ENCODE results near the gene LST1. TPM values are rescaled to one million over a fixed set of nuclear protein-coding genes. Genes with fewer than 3 reads are reported as not detected.

LST1 gene
- total RNA-seq, 1 donor from 2014 or later = not detected

DNA sequence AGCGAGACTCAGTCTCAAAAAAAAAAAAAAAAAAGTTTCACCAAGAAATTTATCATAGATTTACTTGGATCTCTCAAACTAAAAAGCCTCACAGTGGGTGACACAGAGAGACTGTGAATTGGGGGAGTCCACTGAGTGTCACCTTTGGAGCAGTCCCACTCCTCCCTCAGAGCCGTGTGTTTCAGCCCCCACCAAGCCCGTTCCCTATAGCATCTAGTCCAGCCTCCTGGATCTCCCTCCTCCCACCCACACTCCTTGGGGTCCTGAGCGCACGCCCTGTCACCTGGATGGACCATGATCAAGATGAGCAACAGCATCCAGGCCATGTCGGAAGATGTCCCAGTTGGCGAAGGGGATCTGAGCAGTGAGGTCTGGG lies 6.3 kb downstream of the LST1 start:
- Histone ChIP-seq H3K27me3 (no peaks in the 10 kb centered on the region), H3K9ac (no peak overlapping the region), H3F3A (ENCODE audit: low read depth) (no peaks in the 10 kb centered on the region), H3K4me1 (no peaks in the 10 kb centered on the region), H3K36me3 (no peaks in the 10 kb centered on the region), H3K9me3 (ENCODE audit: low read depth) (no peaks in the 10 kb centered on the region), H3K4me3 (no peak overlapping the region), H2AFZ (replicated peaks) (no peak overlapping the region), H4K20me1 (ENCODE audit: low read depth) (no peaks in the 10 kb centered on the region), H3K27ac (no peak overlapping the region), H3K4me2 (no peak overlapping the region), H3K79me2 (ENCODE audit: low read depth) (no peaks in the 10 kb centered on the region)
- H3K4me3 Mint-ChIP-seq = no peak overlapping the region
- H3K9me3 Mint-ChIP-seq = no peaks in the 10 kb centered on the region
- H3K27me3 Mint-ChIP-seq (ENCODE audit: insufficient read depth, low read depth) = peaks cover 7% of the 10 kb centered on the region
- no peak for DNase-seq (ENCODE audit: low spot score)
- TF ChIP-seq, protein P1, sequence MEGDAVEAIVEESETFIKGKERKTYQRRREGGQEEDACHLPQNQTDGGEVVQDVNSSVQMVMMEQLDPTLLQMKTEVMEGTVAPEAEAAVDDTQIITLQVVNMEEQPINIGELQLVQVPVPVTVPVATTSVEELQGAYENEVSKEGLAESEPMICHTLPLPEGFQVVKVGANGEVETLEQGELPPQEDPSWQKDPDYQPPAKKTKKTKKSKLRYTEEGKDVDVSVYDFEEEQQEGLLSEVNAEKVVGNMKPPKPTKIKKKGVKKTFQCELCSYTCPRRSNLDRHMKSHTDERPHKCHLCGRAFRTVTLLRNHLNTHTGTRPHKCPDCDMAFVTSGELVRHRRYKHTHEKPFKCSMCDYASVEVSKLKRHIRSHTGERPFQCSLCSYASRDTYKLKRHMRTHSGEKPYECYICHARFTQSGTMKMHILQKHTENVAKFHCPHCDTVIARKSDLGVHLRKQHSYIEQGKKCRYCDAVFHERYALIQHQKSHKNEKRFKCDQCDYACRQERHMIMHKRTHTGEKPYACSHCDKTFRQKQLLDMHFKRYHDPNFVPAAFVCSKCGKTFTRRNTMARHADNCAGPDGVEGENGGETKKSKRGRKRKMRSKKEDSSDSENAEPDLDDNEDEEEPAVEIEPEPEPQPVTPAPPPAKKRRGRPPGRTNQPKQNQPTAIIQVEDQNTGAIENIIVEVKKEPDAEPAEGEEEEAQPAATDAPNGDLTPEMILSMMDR (IDR thresholded peaks at IDR 0.05) = no peak
- TF ChIP-seq EZH2 (IDR thresholded peaks at IDR 0.05) = no peak
- no peak for TF ChIP-seq EZH2phosphoT487 (IDR thresholded peaks at IDR 0.05)
- no peak overlapping the region for H3K27ac Mint-ChIP-seq
- H3K36me3 Mint-ChIP-seq = no peaks in the 10 kb centered on the region
- peaks cover 2% of the 10 kb centered on the region for H3K4me1 Mint-ChIP-seq

DNA sequence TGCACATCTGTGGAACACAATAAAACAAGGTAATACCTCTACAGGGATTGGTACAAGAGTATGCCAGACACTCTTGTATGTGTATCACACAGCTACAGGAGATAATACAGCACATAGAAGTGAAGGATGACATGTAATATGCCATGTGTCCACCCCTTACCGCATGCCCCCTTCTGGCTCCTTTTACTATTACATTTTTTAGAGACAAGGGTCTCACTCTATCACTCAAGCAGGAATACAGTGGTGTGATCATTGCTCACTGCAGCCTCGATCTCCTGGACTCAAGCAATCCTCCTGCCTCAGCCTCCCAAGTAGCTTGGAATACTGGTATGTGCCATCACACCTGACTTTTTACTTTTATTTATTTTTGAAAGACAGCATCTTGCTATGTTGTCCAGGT lies 10.9 kb downstream of the LST1 start:
- no peak overlapping the region for H2AFZ ChIP-seq (replicated peaks)
- H4K20me1 ChIP-seq (ENCODE audit: low read depth) = no peaks in the 10 kb centered on the region
- no peaks in the 10 kb centered on the region for H3K36me3 ChIP-seq
- Mint-ChIP-seq H3K27me3 (ENCODE audit: insufficient read depth, low read depth) (peaks cover 11% of the 10 kb centered on the region), H3K4me1 (peaks cover 6% of the 10 kb centered on the region), H3K27ac (no peak overlapping the region), H3K9me3 (no peaks in the 10 kb centered on the region), H3K4me3 (no peak overlapping the region), H3K36me3 (no peaks in the 10 kb centered on the region)
- no peak overlapping the region for H3K9ac ChIP-seq
- H3K4me1 ChIP-seq = no peaks in the 10 kb centered on the region
- H3K27ac ChIP-seq = no peak overlapping the region
- peak; percentile 40 for DNase-seq (ENCODE audit: low spot score)
- H3K4me2 ChIP-seq = no peak overlapping the region
- H3K4me3 ChIP-seq = no peak overlapping the region
- TF ChIP-seq EZH2 (IDR thresholded peaks at IDR 0.05) = no peak
- TF ChIP-seq EZH2phosphoT487 (IDR thresholded peaks at IDR 0.05) = no peak
- TF ChIP-seq, protein P1 (IDR thresholded peaks at IDR 0.05) = peak; percentile 50
- H3K9me3 ChIP-seq (ENCODE audit: low read depth) = no peaks in the 10 kb centered on the region
- no peaks in the 10 kb centered on the region for H3K79me2 ChIP-seq (ENCODE audit: low read depth)
- H3F3A ChIP-seq (ENCODE audit: low read depth) = no peaks in the 10 kb centered on the region
- no peaks in the 10 kb centered on the region for H3K27me3 ChIP-seq

DNA sequence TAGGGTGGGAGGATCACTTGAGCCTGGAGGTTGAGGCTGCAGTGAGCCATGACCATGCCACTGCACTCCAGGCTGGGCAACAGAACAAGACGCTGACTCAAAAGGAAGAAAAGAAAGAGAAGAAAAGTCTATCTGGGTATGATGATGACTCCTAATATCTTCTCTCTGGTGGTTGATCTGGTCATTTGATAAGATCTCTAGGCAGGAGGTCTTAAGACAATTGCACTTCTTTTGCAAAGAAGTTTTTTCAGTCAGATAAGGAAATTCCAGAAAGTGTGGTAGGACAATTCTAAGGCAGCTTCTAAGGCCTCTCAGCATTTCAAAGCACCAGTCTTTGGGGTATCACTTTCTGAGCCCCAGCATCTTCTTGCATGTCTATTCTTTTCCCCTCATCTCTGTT lies 21.2 kb downstream of the LST1 start:
- no peaks in the 10 kb centered on the region for H4K20me1 ChIP-seq (ENCODE audit: low read depth)
- no peak overlapping the region for H3K4me3 Mint-ChIP-seq
- H3K4me1 Mint-ChIP-seq = no peaks in the 10 kb centered on the region
- H3K9ac ChIP-seq = no peak overlapping the region
- no peak overlapping the region for H3K27ac Mint-ChIP-seq
- H3K27ac ChIP-seq = no peak overlapping the region
- DNase-seq (ENCODE audit: low spot score) = no peak
- H3K36me3 Mint-ChIP-seq = no peaks in the 10 kb centered on the region
- no peak overlapping the region for H3K4me3 ChIP-seq
- no peaks in the 10 kb centered on the region for H3K9me3 ChIP-seq (ENCODE audit: low read depth)
- no peaks in the 10 kb centered on the region for H3K36me3 ChIP-seq
- no peak overlapping the region for H2AFZ ChIP-seq (replicated peaks)
- H3K27me3 Mint-ChIP-seq (ENCODE audit: insufficient read depth, low read depth) = no peaks in the 10 kb centered on the region
- no peaks in the 10 kb centered on the region for H3K9me3 Mint-ChIP-seq
- H3K27me3 ChIP-seq = no peaks in the 10 kb centered on the region
- H3K4me2 ChIP-seq = no peak overlapping the region
- H3K79me2 ChIP-seq (ENCODE audit: low read depth) = no peaks in the 10 kb centered on the region
- H3F3A ChIP-seq (ENCODE audit: low read depth) = no peaks in the 10 kb centered on the region
- TF ChIP-seq, protein P1 (IDR thresholded peaks at IDR 0.05) = no peak
- TF ChIP-seq EZH2 (IDR thresholded peaks at IDR 0.05) (no peak), EZH2phosphoT487 (IDR thresholded peaks at IDR 0.05) (no peak)
- no peaks in the 10 kb centered on the region for H3K4me1 ChIP-seq
